Activated CD4-positive, alpha-beta T cell treated with anti-CD3 and anti-CD28 coated beads for 36 hours (primary cell): Measurements from ENCODE around the gene FAM118A. TPM values are rescaled to one million over a fixed set of nuclear protein-coding genes. Genes with fewer than 3 reads are reported as not detected.

Experiments used
- ATAC-seq: fragments of 200-7000 bp; cut with Tn5 transposase; one replicate; pipeline ENCODE4 v1.10.0; 2021; ENCODE audit warnings: mild to moderate bottlenecking, moderate library complexity
- CTCF ChIA-PET: fragments of 350-600 bp; sonication (Branson Sonifier 250); formaldehyde crosslinking; loops from one replicate; lab custom pipeline; 2021; ENCODE audit warnings: antibody characterized with exemption; lab: Charles Lee
- POLR2A ChIA-PET: fragments of 350-600 bp; sonication (Branson Sonifier 250); formaldehyde crosslinking; loops from one replicate; lab custom pipeline; 2021; ENCODE audit warnings: antibody characterized with exemption, inconsistent platforms; lab: Charles Lee
- DNase-seq: peaks from one replicate; pipeline ENCODE4 v3.0.0-alpha.2; 2020
- H3K27ac Mint-ChIP-seq: one replicate; pipeline ENCODE4 v1.8.0; 2021; ENCODE audit warnings: mixed read lengths
- H3K27me3 Mint-ChIP-seq: one replicate; pipeline ENCODE4 v1.8.0; 2021; ENCODE audit warnings: mixed read lengths
- H3K36me3 Mint-ChIP-seq: one replicate; pipeline ENCODE4 v1.8.0; 2021; ENCODE audit warnings: low read depth, mixed read lengths
- H3K4me1 Mint-ChIP-seq: one replicate; pipeline ENCODE4 v1.8.0; 2021; ENCODE audit warnings: mixed read lengths
- H3K4me3 Mint-ChIP-seq: one replicate; pipeline ENCODE4 v1.8.0; 2021; ENCODE audit warnings: mild to moderate bottlenecking, moderate library complexity, mixed read lengths
- H3K9me3 Mint-ChIP-seq: one replicate; pipeline ENCODE4 v1.8.0; 2021; ENCODE audit warnings: low read depth, mixed read lengths
- intact Hi-C, 2 experiments: fragments of 100-400 bp; cut with DNase I in 1 of 2; cut with micrococcal nuclease in 1 of 2; formaldehyde crosslinking; loops; one replicate each; pipeline versions ENCODE4 v1.14.2 to v1.15.1; 2022 to 2024; cut with DNase I, micrococcal nuclease
- total RNA-seq, 2 experiments: library from RNA; stranded (reverse); gene quantifications; one replicate each; pipeline ENCODE4 v1.2.3, GENCODE V29; 2021

The FAM118A gene
- total RNA-seq, 2 experiments from 2014 or later, result 25.5 to 29.0 TPM

GRCh38 chr22:45296628-45297297, 13.0 kb upstream of the FAM118A start:
- ATAC-seq (peak; percentile 71), DNase-seq (peak; percentile 31)
- H3K4me1 Mint-ChIP-seq, result peaks cover 15% of the 10 kb centered on the region
- no peaks in the 10 kb centered on the region for H3K9me3 Mint-ChIP-seq
- H3K27me3 Mint-ChIP-seq, result no peaks in the 10 kb centered on the region
- POLR2A ChIA-PET, result no interaction called here
- peak overlapping the region; percentile 67 for H3K27ac Mint-ChIP-seq
- CTCF ChIA-PET, result no interaction called here
- no peak overlapping the region for H3K4me3 Mint-ChIP-seq
- intact Hi-C loops, result no loop called here
- H3K36me3 Mint-ChIP-seq, result no peaks in the 10 kb centered on the region

GRCh38 chr22:45298934-45299505, 10.7 kb upstream of the FAM118A start:
- Mint-ChIP-seq H3K27ac (no peak overlapping the region), H3K4me1 (peaks cover 24% of the 10 kb centered on the region), H3K27me3 (no peaks in the 10 kb centered on the region), H3K4me3 (no peak overlapping the region), H3K36me3 (no peaks in the 10 kb centered on the region), H3K9me3 (no peaks in the 10 kb centered on the region)
- DNase-seq (no peak), ATAC-seq (no peak)
- intact Hi-C loops, result no loop called here
- POLR2A ChIA-PET, result no interaction called here
- CTCF ChIA-PET, result no interaction called here

GRCh38 chr22:45302751-45303150, 7.0 kb upstream of the FAM118A start:
- H3K4me1 Mint-ChIP-seq, result peaks cover 9% of the 10 kb centered on the region
- intact Hi-C loops, result no loop called here
- no peaks in the 10 kb centered on the region for H3K36me3 Mint-ChIP-seq
- H3K4me3 Mint-ChIP-seq, result no peak overlapping the region
- peak overlapping the region; percentile 31 for H3K27ac Mint-ChIP-seq
- no peak for DNase-seq
- ChIA-PET CTCF (interaction anchor here (0.9 kb wide), 1 partner anchor 748 kb away, joined by 3 read pairs; no protein-coding TSS in a partner anchor), POLR2A (no interaction called here)
- ATAC-seq, result peak; percentile 46
- H3K27me3 Mint-ChIP-seq, result no peaks in the 10 kb centered on the region
- H3K9me3 Mint-ChIP-seq, result no peaks in the 10 kb centered on the region

- CTCF ChIA-PET, result interaction anchor here (0.9 kb wide), 1 partner anchor 748 kb away, joined by 3 read pairs; no protein-coding TSS in a partner anchor
- POLR2A ChIA-PET, result no interaction called here
- Mint-ChIP-seq H3K36me3 (no peaks in the 10 kb centered on the region), H3K27me3 (no peaks in the 10 kb centered on the region), H3K27ac (no peak overlapping the region), H3K4me1 (peaks cover 9% of the 10 kb centered on the region), H3K4me3 (no peak overlapping the region), H3K9me3 (no peaks in the 10 kb centered on the region)
- intact Hi-C loops, result no loop called here
- no peak for DNase-seq
- ATAC-seq, result peak; percentile 20
Observed at GRCh38 chr22:45303181-45303580, 6.6 kb upstream of the FAM118A start.

- intact Hi-C loops, result no loop called here
- ATAC-seq, result no peak
- ChIA-PET CTCF (no interaction called here), POLR2A (no interaction called here)
- DNase-seq, result no peak
- no peak overlapping the region for H3K27ac Mint-ChIP-seq
- H3K27me3 Mint-ChIP-seq, result no peaks in the 10 kb centered on the region
- no peaks in the 10 kb centered on the region for H3K9me3 Mint-ChIP-seq
- no peak overlapping the region for H3K4me3 Mint-ChIP-seq
- H3K36me3 Mint-ChIP-seq, result no peaks in the 10 kb centered on the region
- H3K4me1 Mint-ChIP-seq, result peaks cover 20% of the 10 kb centered on the region
Observed at GRCh38 chr22:45304971-45305370, 4.8 kb upstream of the FAM118A start.

GRCh38 chr22:45305456-45306075, 4.2 kb upstream of the FAM118A start:
- ATAC-seq (no peak), DNase-seq (no peak)
- ChIA-PET POLR2A (no interaction called here), CTCF (interaction anchor here (0.7 kb wide), 1 partner anchor 36 kb away, joined by 3 read pairs; no protein-coding TSS in a partner anchor)
- Mint-ChIP-seq H3K27ac (no peak overlapping the region), H3K4me3 (no peak overlapping the region), H3K4me1 (peaks cover 20% of the 10 kb centered on the region), H3K27me3 (no peaks in the 10 kb centered on the region), H3K36me3 (no peaks in the 10 kb centered on the region), H3K9me3 (no peaks in the 10 kb centered on the region)
- intact Hi-C loops, result no loop called here

- no peak for DNase-seq
- H3K9me3 Mint-ChIP-seq, result no peaks in the 10 kb centered on the region
- ChIA-PET CTCF (interaction anchor here (0.7 kb wide), 1 partner anchor 35 kb away, joined by 3 read pairs; no protein-coding TSS in a partner anchor), POLR2A (no interaction called here)
- ATAC-seq, result no peak
- H3K4me1 Mint-ChIP-seq, result peaks cover 26% of the 10 kb centered on the region
- peaks cover 2% of the 10 kb centered on the region for H3K36me3 Mint-ChIP-seq
- no peak overlapping the region for H3K27ac Mint-ChIP-seq
- intact Hi-C loops, result no loop called here
- H3K4me3 Mint-ChIP-seq, result no peak overlapping the region
- H3K27me3 Mint-ChIP-seq, result no peaks in the 10 kb centered on the region
Observed at GRCh38 chr22:45306139-45306538, 3.6 kb upstream of the FAM118A start.

GRCh38 chr22:45308391-45308956, 1.3 kb upstream of the FAM118A start:
- no peak for DNase-seq
- ChIA-PET CTCF (interaction anchor here (0.6 kb wide), 1 partner anchor 73 kb away, joined by 3 read pairs; no protein-coding TSS in a partner anchor), POLR2A (interaction anchor here (0.6 kb wide), 1 partner anchor 14 kb away, joined by 3 read pairs; no protein-coding TSS in a partner anchor)
- Mint-ChIP-seq H3K27ac (peak overlapping the region; percentile 97), H3K4me1 (peaks cover 35% of the 10 kb centered on the region), H3K36me3 (peaks cover 18% of the 10 kb centered on the region), H3K27me3 (no peaks in the 10 kb centered on the region), H3K9me3 (no peaks in the 10 kb centered on the region), H3K4me3 (peak overlapping the region; percentile 80)
- ATAC-seq, result no peak
- intact Hi-C loops, result no loop called here

- Mint-ChIP-seq H3K4me3 (peak overlapping the region; percentile 80), H3K27me3 (no peaks in the 10 kb centered on the region), H3K36me3 (peaks cover 18% of the 10 kb centered on the region), H3K9me3 (no peaks in the 10 kb centered on the region), H3K27ac (peak overlapping the region; percentile 97), H3K4me1 (peaks cover 39% of the 10 kb centered on the region)
- ChIA-PET POLR2A (no interaction called here), CTCF (no interaction called here)
- intact Hi-C loops, result loop anchor here (1.0 kb wide), 7 partner anchors 9 to 727 kb away; partner anchors contain the start of genes RIBC2 (in 1 of the 2), SMC1B (in 1 of the 2) and UPK3A (in 1 of the 2)
- no peak for ATAC-seq
- peak; percentile 63 for DNase-seq
Observed at GRCh38 chr22:45308957-45309421, 745 bp upstream of the FAM118A start.

- POLR2A ChIA-PET, result interaction anchor here (0.8 to 1.0 kb wide), 2 partner anchors 21 to 180 kb away, joined by 3 read pairs; no protein-coding TSS in a partner anchor
- peaks cover 51% of the 10 kb centered on the region for H3K4me1 Mint-ChIP-seq
- intact Hi-C loops, result loop anchor here (2.0 to 10.0 kb wide), 4 partner anchors 146 to 626 kb away; partner anchors contain the start of genes NUP50 (in 2 of the 2) and ATXN10 (in 1 of the 2)
Observed at GRCh38 chr22:45310331-45310976, 720 bp downstream of the FAM118A start.

More at GRCh38 chr22:45310331-45310976, 720 bp downstream of the FAM118A start:
- CTCF ChIA-PET, result interaction anchor here (1.3 kb wide), 1 partner anchor 124 kb away, joined by 5 read pairs; no protein-coding TSS in a partner anchor
- peak overlapping the region; percentile 80 for H3K27ac Mint-ChIP-seq
- no peaks in the 10 kb centered on the region for H3K27me3 Mint-ChIP-seq
- ATAC-seq, result no peak
- H3K36me3 Mint-ChIP-seq, result peaks cover 18% of the 10 kb centered on the region
- DNase-seq, result peak; percentile 47
- H3K4me3 Mint-ChIP-seq, result peak overlapping the region; percentile 80
- H3K9me3 Mint-ChIP-seq, result no peaks in the 10 kb centered on the region
